ENCODE results near the gene ATP6V1A.

Gene ATP6V1A

DNA sequence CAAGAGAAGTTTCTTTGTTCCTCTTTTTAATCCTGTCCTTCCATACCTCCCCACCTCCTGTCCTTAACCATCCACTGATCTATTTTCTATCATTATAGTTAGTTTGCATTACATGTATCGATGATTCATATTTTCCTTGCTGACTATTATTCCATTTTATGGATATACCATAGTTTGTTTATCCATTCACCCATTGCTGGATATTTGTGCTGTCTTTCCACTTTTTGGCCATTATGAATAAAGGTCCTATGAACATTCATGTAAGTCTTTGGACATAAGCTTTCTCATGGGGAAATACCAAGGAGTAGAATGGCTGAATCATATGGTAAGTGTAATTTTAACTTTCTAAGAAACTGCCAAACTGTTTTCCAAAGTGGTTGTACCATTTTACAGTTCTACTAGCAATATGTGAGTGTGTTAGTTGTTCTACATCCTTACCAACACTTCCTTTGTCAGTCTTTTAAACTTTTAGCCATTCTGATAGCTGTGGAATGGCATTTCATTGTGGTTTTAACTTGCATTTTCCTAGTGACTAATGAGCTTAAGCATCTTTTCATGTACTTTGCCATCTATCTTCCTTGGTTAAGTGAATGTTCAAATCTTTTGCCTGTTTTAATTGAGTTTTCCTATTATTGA, 11.7 kb downstream of the ATP6V1A start:
- H3K27me3 ChIP-seq (ENCODE audit: insufficient read depth, poor library complexity, severe bottlenecking) = no peaks in the 10 kb centered on the region
- no peak for TF ChIP-seq SPI1 (IDR thresholded peaks at IDR 0.05; ENCODE audit: borderline replicate concordance, low read depth)
- TF ChIP-seq, protein P1, sequence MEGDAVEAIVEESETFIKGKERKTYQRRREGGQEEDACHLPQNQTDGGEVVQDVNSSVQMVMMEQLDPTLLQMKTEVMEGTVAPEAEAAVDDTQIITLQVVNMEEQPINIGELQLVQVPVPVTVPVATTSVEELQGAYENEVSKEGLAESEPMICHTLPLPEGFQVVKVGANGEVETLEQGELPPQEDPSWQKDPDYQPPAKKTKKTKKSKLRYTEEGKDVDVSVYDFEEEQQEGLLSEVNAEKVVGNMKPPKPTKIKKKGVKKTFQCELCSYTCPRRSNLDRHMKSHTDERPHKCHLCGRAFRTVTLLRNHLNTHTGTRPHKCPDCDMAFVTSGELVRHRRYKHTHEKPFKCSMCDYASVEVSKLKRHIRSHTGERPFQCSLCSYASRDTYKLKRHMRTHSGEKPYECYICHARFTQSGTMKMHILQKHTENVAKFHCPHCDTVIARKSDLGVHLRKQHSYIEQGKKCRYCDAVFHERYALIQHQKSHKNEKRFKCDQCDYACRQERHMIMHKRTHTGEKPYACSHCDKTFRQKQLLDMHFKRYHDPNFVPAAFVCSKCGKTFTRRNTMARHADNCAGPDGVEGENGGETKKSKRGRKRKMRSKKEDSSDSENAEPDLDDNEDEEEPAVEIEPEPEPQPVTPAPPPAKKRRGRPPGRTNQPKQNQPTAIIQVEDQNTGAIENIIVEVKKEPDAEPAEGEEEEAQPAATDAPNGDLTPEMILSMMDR (IDR thresholded peaks at IDR 0.05; ENCODE audit: insufficient read depth, low read length) = no peak
- TF ChIP-seq POLR2AphosphoS5 (IDR thresholded peaks at IDR 0.05; ENCODE audit: low read depth) = no peak
- no peak for TF ChIP-seq GABPA (IDR thresholded peaks at IDR 0.05; ENCODE audit: low read depth)
- TF ChIP-seq, protein P2, sequence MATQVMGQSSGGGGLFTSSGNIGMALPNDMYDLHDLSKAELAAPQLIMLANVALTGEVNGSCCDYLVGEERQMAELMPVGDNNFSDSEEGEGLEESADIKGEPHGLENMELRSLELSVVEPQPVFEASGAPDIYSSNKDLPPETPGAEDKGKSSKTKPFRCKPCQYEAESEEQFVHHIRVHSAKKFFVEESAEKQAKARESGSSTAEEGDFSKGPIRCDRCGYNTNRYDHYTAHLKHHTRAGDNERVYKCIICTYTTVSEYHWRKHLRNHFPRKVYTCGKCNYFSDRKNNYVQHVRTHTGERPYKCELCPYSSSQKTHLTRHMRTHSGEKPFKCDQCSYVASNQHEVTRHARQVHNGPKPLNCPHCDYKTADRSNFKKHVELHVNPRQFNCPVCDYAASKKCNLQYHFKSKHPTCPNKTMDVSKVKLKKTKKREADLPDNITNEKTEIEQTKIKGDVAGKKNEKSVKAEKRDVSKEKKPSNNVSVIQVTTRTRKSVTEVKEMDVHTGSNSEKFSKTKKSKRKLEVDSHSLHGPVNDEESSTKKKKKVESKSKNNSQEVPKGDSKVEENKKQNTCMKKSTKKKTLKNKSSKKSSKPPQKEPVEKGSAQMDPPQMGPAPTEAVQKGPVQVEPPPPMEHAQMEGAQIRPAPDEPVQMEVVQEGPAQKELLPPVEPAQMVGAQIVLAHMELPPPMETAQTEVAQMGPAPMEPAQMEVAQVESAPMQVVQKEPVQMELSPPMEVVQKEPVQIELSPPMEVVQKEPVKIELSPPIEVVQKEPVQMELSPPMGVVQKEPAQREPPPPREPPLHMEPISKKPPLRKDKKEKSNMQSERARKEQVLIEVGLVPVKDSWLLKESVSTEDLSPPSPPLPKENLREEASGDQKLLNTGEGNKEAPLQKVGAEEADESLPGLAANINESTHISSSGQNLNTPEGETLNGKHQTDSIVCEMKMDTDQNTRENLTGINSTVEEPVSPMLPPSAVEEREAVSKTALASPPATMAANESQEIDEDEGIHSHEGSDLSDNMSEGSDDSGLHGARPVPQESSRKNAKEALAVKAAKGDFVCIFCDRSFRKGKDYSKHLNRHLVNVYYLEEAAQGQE (IDR thresholded peaks at IDR 0.05; ENCODE audit: insufficient replicate concordance, low read depth) = no peak
- H3K4me3 ChIP-seq (replicated peaks; ENCODE audit: insufficient read depth, low read length) = no peak overlapping the region
- DNase-seq (ENCODE audit: low read depth in 1 of 2, low spot score in 1 of 2) = no peak
- no peak overlapping the region for H3K27ac ChIP-seq (replicated peaks)

DNA sequence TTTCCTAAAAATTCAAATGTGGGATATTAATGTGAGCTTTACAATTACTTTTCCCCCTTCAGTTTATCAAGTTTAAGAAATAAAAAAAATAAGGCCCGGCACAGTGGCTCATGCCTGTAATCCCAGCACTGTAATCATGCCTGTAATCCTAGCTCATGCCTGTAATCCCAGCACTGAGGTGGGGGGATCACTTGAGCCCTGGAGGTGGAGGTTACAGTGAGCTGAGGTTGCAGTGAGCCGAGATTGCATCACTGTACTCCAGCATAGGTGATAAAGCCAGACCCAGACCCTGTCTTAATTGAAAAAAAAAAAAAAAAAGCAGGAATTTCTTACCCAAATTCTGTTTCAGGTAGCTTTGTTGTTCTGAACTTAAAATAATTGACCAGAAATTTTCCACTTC, 17.9 kb downstream of the ATP6V1A start:
- H3K4me3 ChIP-seq (replicated peaks; ENCODE audit: insufficient read depth, low read length) = no peak overlapping the region
- DNase-seq (ENCODE audit: low read depth in 1 of 2, low spot score in 1 of 2) = no peak
- H3K27me3 ChIP-seq (ENCODE audit: insufficient read depth, poor library complexity, severe bottlenecking) = no peaks in the 10 kb centered on the region
- no peak overlapping the region for H3K27ac ChIP-seq (replicated peaks)
- no peak for TF ChIP-seq SPI1 (IDR thresholded peaks at IDR 0.05; ENCODE audit: borderline replicate concordance, low read depth)
- TF ChIP-seq, protein P2 (IDR thresholded peaks at IDR 0.05; ENCODE audit: insufficient replicate concordance, low read depth) = no peak
- TF ChIP-seq POLR2AphosphoS5 (IDR thresholded peaks at IDR 0.05; ENCODE audit: low read depth) = no peak
- no peak for TF ChIP-seq GABPA (IDR thresholded peaks at IDR 0.05; ENCODE audit: low read depth)
- TF ChIP-seq, protein P1 (IDR thresholded peaks at IDR 0.05; ENCODE audit: insufficient read depth, low read length) = no peak

DNA sequence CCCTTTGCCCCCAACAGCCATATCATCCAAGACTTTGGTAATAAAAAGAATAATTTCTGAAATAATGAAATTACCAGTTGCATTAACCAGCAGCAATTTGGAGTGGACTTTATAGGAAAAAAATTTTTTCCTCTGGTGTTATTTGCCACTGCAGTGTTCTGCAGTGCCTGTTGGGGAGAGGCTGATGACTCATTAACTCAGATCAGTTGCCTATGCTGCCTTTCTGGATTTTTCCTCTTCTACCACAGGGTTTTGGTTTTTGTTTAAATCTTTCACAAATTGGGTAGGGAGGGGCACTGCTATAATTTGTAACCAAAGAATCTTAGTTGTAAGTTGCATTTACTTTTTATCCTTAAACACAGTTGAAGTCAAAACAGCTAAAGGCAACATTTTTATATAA, 22.7 kb downstream of the ATP6V1A start:
- Histone ChIP-seq H3K4me3 (replicated peaks; ENCODE audit: insufficient read depth, low read length) (no peak overlapping the region), H3K27me3 (ENCODE audit: insufficient read depth, poor library complexity, severe bottlenecking) (no peaks in the 10 kb centered on the region), H3K27ac (replicated peaks) (no peak overlapping the region)
- TF ChIP-seq SPI1 (IDR thresholded peaks at IDR 0.05; ENCODE audit: borderline replicate concordance, low read depth) = no peak
- TF ChIP-seq, protein P1 (IDR thresholded peaks at IDR 0.05; ENCODE audit: insufficient read depth, low read length) = no peak
- TF ChIP-seq GABPA (IDR thresholded peaks at IDR 0.05; ENCODE audit: low read depth) = no peak
- TF ChIP-seq, protein P2 (IDR thresholded peaks at IDR 0.05; ENCODE audit: insufficient replicate concordance, low read depth) = no peak
- no peak for TF ChIP-seq POLR2AphosphoS5 (IDR thresholded peaks at IDR 0.05; ENCODE audit: low read depth)
- no peak for DNase-seq (ENCODE audit: low read depth in 1 of 2, low spot score in 1 of 2)

Data from HL-60 (cell line).